Measurements from ENCODE around the gene REG1B.

GRCh38 chr2:79129804-79130203 lies 42.0 kb upstream of the REG1B start:
- TF ChIP-seq CTCF (IDR thresholded peaks at IDR 0.05) (no peak), EZH2 (IDR thresholded peaks at IDR 0.05; ENCODE audit: borderline replicate concordance, insufficient read depth, low read depth, low read length, poor library complexity, severe bottlenecking) (no peak)

Measured in B cell (primary cell).